GM12892 (cell line): ENCODE data around the gene SEH1L.

ENCODE experiments used
- POLR2A ChIP-seq: IDR thresholded peaks from 2 replicates; pipeline ENCODE4 v1.6.1; 2011; ENCODE audit warnings: low read depth, low read length, control low read depth
- POLR2AphosphoS5 ChIP-seq: IDR thresholded peaks from 2 replicates; pipeline ENCODE4 v1.6.1; 2011; ENCODE audit warnings: low read depth, low read length, control low read depth

- TF ChIP-seq POLR2AphosphoS5 (no peak), POLR2A (no peak)
Measured at GRCh38 chr18:12968115-12968514, 20.3 kb downstream of the SEH1L start.
